Measurements from ENCODE around the gene EIF2B2.
A peak's percentile ranks its signal among the peaks of the same experiment; 100 is the strongest.

EIF2B2 gene

DNA sequence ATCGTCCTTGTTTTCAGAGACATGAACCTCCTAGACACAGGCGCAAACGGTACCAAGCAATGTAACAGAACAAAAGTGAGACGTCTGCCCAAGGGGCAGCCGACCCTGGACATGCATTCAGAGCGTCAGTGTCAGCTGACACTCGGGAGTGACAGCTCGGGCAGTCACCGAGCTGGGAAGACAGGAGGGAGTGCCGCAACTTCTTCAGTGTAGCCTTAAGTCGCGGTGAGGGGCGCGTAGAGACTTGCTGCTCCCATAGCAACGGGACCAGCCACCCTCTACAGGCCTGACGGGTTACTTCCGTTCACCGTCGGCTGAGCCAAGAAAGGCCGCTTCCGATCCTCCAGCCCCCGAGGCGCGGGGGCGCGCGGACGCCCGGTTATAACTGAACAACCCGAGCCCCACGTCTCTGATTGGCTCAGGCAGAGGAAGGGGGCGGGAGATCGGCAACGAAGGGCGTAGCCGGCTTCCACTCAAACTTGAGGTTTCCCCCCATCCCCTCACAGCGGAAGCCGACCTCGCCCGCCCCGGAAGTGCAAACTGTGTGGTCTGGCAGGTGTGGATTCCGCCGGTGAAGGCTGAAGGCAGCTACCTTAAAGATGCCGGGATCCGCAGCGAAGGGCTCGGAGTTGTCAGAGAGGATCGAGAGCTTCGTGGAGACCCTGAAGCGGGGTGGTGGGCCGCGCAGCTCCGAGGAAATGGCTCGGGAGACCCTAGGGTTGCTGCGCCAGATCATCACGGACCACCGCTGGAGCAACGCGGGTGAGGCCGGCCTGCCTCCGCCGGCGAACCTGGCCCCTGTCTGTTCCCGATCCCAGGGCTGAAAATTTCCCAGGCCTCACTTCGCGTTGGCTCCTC is at the start of gene EIF2B2:
Gene EIF2B2, plus strand, starts transcription at position 530 of the 858 bp plus-strand sequence. Its CDS starts 70 bp downstream, at position 600.
- DNase-seq, result peak; percentile 99

DNA sequence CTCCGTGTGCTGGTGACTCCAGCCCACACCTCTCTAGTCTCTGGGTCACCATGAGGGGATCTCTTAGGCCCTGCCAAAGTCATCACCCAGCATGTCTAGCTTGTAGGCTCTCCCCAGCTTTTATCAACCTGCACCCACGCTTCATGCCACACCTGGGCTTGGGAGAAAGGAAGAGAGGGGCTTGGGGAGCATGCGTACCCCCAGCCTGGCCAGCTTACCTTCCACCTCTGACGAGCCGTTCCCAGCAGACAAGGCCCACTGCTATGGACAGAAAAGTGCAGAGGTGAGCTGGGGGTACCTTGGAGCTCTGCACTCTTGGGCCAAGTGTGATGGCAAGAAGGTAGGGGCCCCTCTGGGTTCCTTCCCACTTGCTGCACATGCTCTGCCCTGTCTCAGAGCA is 49.0 kb upstream of the EIF2B2 start:
- no peak for DNase-seq

DNA sequence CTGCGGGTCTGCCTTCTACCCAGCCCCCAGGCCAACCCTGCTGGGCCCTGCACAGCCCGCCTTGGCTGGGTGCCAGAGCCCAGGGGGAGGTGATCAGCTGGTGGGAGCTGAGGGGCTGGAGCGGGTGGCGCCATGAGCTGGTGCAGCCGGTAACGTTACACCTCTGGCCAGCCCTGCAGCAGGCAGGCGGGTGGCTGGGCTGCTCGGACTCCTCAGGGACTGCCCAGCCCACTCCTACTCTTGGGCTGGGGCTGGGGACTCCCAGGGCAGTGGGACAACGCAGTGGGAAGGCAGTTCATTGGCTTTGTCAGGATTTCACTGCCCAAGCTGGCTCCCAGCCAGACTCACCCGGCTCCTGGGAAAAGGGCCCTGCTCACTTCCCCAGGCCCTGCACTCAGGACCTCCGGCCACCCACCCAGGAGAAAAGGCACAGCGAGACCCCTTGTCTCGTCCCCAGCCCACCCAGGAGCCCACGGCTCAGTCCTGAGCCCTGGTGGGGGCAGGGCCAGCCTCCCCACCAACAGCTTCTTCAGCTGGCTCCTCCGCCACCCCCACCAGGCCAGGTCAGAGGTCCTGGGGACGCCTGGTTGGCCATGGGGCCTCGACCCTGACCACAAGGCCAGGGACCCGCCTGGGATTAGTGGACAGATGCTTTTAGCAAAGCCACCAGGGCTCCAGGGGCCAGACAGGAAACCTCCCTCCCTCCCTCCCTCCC is 48.3 kb upstream of the EIF2B2 start:
- DNase-seq, result no peak

DNA sequence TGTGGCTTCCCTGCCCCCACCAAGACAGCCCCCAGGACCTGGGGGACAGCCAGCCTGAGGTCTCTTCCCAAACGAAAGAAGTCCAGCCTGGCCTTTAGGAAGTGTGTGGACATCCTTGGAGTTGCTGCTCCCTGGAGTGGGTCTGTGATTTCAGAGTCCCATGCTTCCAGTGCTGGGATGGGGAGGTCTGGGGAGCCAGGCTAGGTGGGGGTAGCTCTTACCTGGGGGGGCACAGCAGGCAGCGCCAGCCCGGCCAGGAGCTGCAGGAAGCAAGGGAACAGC is 47.8 kb upstream of the EIF2B2 start:
- DNase-seq, result no peak

DNA sequence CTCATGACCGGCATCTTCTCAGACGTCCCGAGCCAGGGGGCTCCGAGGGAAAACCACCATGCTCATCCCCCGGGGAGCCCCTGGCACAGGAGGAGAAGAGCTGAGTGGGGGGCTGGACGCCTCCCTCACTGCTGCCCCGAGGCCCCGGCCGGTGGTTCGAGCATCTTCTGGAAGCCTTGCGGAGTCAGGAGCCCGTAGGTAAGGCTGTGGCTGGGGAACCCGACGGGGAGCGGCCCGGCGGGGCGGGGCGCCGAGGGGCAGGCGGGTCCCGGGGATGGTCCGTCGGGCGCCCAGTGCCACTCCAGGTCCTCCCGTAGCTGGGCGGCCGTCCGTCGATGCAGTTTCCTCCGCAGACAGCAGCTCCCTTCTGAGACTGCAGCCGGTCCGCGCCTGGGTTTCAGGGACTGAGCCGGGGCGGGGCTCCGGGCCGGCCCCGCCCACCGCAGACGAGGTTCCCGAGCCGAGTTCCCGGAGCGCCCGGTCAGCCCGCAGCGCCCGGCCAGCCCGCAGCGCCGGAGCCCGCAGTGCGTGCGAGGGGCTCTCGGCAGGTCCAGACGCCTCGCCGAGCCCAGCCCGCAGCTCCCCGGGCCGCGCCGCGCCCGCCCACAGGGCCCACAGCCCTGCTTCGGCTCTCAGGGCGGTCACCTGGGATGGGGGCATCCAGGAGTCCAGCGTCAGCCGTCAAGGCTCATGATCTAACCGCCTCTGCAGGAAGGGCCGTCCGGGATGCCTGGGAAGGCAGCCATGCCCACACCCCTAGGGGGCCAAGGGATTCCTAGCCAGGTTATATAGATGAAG is 47.3 kb upstream of the EIF2B2 start, which contains the start of gene PGF:
Gene PGF, minus strand, starts transcription at position 369 of the 798 bp plus-strand sequence. Its CDS starts 355 bp downstream, at position 14.
- DNase-seq, result peak; percentile 38 to 51

DNA sequence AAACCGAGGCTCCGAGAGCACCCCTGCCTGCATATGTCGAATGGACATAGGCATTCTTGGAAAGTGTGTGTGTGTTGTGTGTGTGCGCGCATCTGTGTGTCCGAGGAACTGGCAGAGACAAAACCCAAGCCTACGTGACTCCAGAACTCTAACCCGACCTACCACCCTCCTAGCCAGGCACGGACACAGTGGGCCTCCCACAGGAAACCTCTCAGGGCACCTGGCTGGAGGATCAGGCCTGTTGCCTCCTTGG is 46.8 kb upstream of the EIF2B2 start:
- no peak for DNase-seq

DNA sequence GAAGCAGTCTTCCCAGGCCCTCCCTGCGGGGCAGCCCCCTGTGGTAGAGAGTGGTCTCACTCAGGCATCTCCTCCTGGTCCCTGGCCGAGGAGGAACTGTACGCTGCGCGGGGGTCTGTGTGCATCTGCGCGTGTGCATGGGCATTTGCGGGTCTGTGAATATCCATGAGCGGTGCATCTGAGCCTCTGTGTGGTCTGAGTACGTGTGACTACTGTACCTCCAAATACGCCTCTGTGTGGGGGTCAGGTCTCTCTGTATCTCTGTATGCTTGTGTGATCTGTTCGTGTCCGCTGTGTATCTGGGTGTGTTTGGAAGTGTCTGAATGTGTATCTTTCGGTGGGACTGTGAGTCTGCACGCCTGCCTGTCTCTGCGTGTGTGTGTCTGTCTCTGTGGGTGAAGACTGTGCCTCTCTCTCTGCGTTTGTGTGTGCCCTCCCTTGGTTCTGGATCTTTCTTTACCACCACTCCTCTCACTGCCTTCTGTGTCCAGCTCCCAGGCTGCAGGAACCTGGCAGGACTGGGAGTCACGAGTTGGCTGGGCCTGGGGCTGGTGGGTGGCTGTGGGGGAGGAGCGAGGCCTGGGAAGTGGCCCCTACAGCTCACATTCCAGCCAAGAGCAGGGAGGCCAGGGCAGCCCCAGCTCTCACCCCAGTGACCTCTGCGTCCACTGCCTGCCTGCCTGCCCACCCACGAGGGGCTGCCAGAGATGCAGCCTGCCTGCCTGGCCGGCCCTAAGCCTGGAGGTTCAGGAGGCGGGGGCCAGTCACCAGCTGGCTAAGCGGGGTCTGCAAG is 46.2 kb upstream of the EIF2B2 start:
- no peak for DNase-seq

DNA sequence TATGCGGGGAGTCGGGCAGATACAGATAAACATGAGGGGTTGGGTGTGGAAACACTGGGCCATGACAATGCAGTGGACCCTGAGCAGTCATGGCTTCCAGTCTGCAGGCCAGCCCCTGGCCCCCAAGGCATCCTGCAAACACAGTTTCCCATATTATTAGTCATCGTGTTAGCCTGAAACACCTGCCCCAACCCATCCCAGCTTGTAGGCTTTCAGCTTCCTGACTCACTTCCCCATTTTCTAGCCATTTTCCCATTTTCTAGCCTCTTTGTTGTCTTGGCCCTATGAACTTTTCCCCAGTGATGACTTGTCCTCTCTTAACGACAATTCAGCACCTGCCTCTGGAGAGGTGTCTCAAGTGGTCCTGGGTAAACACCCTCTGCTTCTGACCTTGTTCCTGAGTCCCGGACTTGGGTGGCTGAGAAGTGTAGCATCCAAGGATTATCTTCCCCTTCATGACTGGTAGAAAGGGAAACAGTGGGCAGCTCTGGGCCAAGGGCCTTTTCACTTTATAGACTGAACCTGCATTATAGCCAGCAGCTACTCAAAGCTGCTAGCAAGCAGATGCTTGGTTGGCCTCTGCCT is 43.0 kb upstream of the EIF2B2 start:
- no peak for DNase-seq

DNA sequence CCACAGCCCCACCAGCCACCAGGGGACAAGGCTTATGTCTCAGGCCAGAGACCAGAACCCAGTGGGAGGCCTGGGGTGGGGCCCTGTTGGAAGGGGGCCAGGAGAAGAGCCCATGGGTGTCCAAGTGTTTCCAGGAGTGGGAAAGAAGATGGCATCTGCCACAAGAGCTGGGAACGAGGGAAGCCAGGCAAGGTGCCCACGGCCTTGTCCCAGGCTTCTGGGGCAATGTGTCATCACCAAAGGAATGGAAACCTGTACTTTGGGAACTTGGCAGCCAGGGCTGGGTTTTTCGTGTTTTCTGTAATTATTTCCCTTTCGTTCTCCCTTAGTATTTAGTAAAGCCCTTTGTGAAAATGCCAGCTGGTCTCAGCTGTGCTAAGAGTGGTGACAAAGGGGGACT is 42.0 kb upstream of the EIF2B2 start:
- no peak for DNase-seq

DNA sequence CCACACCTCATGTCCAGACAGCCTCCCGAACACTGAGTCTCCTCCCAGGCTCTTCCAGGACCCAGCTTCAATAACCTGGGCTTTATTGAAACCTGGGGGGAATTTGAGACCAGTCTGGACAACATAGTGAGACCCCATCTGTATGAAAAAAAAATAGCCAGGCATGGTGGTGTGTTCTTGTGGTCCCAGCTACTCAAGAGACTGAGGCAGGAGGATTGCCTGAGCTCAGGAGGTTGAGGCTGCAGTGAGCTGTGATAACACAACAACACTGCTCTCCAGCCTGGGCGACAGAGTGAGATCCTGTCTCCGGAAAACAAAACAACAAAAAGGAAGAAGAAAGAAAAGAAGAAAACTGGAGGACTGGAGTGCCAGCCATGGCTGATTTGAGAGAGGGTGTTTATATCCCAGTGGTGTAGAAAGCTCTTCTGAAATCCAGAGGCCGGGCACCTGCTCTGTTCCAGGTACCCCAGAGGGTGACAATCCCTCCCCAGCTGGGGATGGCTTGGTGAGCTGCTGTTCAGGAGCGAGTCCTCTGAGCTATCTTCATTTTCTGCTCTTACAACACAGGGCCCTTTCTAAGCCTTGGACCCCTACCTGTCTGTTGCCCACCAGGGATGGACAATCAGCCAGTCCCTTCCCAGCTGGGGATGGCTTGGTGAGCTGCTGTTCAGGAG is 41.3 kb upstream of the EIF2B2 start:
- DNase-seq, result no peak

DNA sequence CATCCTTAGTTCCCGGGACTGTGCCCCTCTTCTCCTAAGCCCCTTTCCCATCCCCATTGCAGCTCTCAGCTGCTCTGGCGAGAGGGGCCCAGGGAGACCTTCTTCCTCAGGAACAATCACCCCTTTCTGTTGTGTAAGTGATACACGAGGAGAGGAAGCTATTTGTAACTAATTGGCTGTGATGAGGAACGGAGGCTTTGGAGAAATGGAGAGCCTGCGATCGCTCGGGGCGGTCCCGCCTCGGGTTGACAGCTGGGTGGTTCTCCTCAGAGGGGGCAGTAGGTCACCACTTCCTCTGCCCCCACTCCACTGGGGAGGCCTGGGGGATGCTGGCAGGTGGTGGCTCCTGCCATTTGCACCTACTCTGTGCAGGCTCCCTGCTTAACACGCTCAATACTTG is 40.7 kb upstream of the EIF2B2 start:
- no peak for DNase-seq

DNA sequence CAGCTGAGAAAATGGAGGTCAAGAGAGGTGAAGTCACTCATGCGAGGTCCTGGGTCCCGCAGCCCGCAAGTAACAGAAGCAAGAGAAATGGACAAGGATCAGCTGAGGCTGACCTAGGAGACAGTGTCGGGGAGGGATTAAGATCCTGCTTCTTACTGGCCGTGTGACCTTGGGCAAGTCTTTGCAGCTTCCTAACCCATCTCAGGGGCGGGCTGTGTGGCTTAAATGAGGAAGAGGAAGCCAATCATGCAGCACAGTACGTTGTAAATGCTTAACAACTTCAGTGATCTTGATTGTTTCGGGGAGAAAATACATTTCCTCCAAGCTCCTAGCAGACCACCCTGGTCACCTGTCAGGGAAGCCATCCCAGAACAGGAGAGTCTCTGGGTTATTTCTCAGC is 40.2 kb upstream of the EIF2B2 start:
- DNase-seq, result peak in 1 of 2 donors; percentile 32

DNA sequence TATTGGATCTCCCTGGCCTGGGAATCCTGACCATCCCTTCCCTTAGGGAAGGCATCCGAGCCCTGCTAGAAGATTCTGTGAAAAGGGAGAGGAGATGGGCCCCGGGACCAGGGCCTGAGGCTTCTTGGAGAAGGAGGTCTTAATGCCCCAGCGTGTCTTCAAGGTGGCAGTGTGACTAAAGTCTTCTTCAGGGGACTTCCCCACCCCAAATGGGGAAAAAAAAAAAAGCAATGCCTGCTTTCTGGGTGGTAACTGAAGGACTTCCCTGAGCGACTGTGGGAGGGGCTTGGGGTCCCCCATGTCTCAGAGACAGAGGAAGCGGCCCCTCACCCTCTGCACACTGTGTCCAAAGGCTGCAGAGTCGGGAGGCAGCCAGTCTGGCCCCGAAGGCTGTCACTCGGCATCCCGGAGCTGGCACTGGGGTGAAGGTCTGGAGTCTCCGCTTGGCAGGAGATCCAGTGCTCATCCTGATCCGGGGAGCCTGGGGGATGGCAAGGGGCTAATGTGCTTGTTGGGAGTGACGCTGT is 39.5 kb upstream of the EIF2B2 start:
- no peak for DNase-seq

DNA sequence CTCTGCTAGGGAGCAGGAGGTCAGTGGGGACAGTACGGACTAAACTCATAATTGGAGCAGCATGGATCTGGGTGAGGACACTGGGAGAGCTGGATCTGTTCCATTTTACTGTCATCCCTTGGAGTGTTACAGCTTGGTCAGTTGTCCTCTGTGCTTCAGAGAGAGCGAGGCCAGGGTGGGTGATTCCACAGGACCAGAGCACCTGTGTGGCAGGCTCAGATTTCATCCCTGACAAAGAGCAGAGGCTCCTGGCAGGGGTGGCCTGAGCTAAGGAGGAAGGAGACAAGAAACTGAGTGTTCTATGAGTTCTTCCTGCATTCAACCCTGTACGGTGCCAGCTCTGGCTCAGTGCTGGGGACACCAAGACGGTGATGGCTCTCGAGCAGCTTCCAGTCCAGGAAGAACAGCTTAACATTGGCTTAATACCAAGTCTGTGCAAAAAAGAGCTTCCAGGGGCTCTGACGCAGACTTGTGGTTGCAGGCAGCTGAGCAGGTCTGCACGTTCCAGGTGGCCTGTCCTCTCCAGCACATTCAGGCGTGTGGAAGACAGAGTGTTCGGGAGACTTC is 38.9 kb upstream of the EIF2B2 start:
- DNase-seq, result no peak

DNA sequence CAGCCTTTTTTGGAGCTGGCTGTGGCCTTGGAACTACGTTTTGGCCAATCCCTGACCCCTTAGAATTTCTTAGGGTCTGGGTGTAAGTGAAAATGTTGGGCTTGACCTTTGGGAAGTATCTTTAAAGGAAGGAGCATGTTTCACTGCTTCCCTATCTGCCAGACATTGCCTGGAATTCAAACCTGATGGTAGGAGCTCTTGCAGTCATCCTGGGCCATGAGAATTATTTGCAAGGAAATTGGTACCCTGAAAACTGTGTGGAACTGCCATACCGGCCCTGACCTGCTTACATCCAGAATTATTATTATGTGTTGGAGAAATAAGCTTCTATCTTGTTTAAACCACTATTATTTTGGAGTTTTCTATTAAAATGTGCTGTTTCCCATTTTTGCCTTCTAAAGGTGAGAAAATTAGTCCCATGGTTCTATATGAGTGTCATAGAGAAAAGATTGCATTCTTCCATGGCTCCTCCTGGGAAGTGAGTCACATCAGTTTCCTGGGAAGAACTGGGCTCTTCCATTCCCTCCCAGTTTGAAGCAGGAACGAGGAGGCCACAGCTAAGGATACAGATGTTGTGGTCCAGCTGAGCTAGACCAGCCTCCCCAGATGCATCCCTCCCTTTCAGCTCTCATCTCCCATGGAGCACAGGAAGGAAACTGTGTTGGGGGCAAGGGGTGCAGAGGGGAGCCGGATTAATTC is 37.8 kb upstream of the EIF2B2 start:
- no peak for DNase-seq

DNA sequence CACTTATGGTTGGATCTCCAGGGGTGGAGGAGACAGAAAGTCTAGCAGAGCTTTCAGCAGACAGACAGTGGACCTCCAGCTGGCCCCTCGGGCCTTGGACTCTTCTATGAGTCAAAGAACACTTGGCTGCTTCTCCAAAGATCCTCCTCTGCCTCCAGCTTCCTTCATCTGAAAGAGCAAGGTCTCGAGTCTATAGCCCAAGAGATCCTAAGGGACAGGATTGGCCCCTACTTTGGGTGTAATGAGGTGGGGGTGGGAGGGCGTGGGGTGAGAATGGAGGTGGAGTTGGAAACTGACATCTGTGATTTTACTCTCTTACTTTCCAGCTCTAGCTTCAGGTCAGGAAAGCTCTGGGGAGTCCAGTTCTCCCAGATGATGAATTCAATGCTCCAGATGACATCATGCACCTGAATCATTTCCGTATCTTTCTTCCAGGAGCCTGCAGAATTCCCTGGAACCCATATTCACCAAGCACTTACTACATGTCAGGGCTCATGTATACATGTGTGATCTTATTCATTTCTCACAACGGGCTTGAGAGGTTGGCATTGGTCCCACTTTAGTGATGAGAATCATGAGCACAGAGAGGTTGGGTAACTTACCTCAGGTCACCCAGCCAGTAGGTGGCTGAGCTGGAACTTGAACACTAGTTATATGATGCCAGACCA is 37.1 kb upstream of the EIF2B2 start:
- no peak for DNase-seq

DNA sequence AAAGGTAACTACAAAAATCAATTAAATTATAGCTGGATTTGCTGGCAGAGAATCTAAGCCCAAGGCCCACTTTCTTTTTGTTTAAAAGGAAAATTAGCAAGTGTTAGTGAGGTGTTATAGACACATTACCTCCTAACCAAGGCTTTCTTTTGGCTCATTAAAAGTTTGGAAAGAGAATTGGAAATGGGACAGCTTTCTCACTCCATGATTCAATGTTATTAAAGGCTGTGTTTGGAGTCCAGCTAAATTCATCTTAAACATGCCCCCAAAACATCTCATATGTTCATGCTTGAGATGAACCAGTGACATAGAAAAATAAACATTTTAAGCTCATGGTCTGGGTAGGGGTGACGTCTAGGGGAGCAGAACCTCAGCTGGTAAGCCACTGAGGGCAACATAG is 33.9 kb upstream of the EIF2B2 start:
- DNase-seq, result no peak

DNA sequence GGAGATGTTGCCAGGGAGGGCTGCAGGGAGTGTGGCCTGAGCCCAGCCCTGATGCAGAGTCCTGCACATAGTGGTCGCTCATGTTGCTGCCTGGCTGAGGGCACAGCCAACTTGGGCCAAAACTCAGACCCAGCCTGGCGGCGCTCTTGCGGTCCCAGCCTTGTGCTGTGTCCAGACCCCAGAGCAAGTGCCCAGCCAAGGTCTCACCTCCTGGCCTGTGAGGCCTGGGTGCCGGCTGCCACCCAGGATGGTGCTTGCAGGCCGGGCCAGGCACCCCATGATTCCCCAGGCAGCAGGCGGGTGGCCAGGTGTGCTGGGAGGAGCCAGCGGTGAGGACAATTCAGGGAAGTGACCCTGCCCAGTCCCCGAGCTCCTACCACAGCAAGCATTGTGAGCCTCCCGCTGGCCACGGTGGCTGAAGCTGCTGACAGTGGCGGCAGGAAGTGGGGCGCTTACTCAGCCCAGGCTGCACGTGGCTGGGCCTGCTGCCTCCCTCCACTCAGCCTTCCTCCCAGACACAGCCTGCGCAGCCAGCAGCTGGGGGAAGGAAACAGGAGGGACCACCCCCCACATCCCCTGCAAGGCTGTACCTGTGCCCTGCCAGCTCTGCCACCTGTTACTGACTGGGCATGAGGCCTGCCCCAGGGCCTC is 29.6 kb upstream of the EIF2B2 start:
- peak in 1 of 2 donors; percentile 23 for DNase-seq

DNA sequence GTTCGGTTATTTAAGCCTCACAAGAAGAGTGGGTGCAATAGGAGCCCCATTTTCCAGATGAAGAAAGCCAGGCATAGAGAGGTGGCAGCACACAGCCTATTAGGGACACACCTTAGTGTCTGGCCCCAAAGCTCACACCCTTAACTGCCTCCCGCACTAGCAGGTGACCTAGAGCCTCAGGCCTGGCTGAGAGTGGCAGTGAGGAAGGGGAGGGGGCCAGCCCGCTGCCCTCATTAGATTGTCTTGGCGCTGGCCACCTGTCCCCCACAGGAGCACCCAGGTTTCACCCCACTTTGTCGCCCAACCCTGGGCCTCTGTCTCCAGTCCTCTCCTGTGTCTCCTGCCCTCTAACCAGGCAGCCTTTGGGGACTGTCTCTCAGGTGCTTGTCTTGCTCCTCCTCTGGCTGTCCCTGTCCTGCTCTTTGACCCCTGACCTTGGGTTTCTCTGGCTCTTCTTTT is 28.8 kb upstream of the EIF2B2 start:
- no peak for DNase-seq

Measured in CD4-positive, alpha-beta T cell treated with Interleukin-1 beta for 1 hour (primary cell).